GM21381 (cell line): ENCODE results near the gene GIN1.
A peak's percentile ranks its signal among the peaks of the same experiment; 100 is the strongest.
"Not testable (repeated sequence)": the region's sequence is repeated elsewhere in the genome, so short reads cannot be mapped to it uniquely, and the experiment has no call there.

ENCODE experiments used
- ATAC-seq: cut with Tn5 transposase; IDR thresholded peaks from one replicate; pipeline ENCODE4 v1.9.1; 2021; ENCODE audit warnings: mild to moderate bottlenecking, moderate library complexity; ENCODE audit not compliant: unreplicated experiment

The GIN1 gene

GRCh38 chr5:103119765-103120606 is at the start of gene GIN1, which contains the start of gene PPIP5K2:
TSS of gene GIN1 (minus strand) at chr5:103120138. CDS start at chr5:103108707, 11,431 bp downstream.
TSS of gene PPIP5K2 (plus strand) at chr5:103120301. CDS start at chr5:103129590, 9,289 bp downstream.
- ATAC-seq = peak; percentile 95

- ATAC-seq = no peak
Measured at GRCh38 chr5:103166706-103167105, 46.8 kb upstream of the GIN1 start.

- no peak for ATAC-seq
Measured at GRCh38 chr5:103151156-103151555, 31.2 kb upstream of the GIN1 start.

- ATAC-seq = no peak
Measured at GRCh38 chr5:103148213-103148612, 28.3 kb upstream of the GIN1 start.

- no peak for ATAC-seq
Measured at GRCh38 chr5:103145196-103145595, 25.3 kb upstream of the GIN1 start.

GRCh38 chr5:103142132-103142531 is 22.2 kb upstream of the GIN1 start:
- not testable (repeated sequence) for ATAC-seq

- peak; percentile 98 for ATAC-seq
Measured at GRCh38 chr5:103139264-103139865, 19.4 kb upstream of the GIN1 start.

GRCh38 chr5:103138202-103138690 is 18.3 kb upstream of the GIN1 start:
- no peak for ATAC-seq

GRCh38 chr5:103135461-103135860 is 15.5 kb upstream of the GIN1 start:
- no peak for ATAC-seq

GRCh38 chr5:103133231-103133630 is 13.3 kb upstream of the GIN1 start:
- ATAC-seq = no peak

- no peak for ATAC-seq
Measured at GRCh38 chr5:103132684-103133083, 12.7 kb upstream of the GIN1 start.

- ATAC-seq = no peak
Measured at GRCh38 chr5:103128202-103128601, 8.3 kb upstream of the GIN1 start.

GRCh38 chr5:103127292-103127817 is 7.4 kb upstream of the GIN1 start:
- no peak for ATAC-seq

- ATAC-seq = no peak
Measured at GRCh38 chr5:103126557-103126956, 6.6 kb upstream of the GIN1 start.

- no peak for ATAC-seq
Measured at GRCh38 chr5:103122242-103122641, 2.3 kb upstream of the GIN1 start.

GRCh38 chr5:103120607-103121200 is 766 bp upstream of the GIN1 start:
- ATAC-seq = no peak

GRCh38 chr5:103119070-103119764 is 721 bp downstream of the GIN1 start:
- ATAC-seq = no peak

GRCh38 chr5:103117471-103117991 is 2.4 kb downstream of the GIN1 start:
- ATAC-seq = no peak

GRCh38 chr5:103114440-103114839 is 5.5 kb downstream of the GIN1 start:
- no peak for ATAC-seq

GRCh38 chr5:103112910-103113309 is 7.0 kb downstream of the GIN1 start:
- no peak for ATAC-seq

GRCh38 chr5:103111468-103111867 is 8.5 kb downstream of the GIN1 start:
- ATAC-seq = no peak
